IMR-90 (cell line): ENCODE results near the gene CYB5D1. TPM values are rescaled to one million over a fixed set of nuclear protein-coding genes. Genes with fewer than 3 reads are reported as not detected.
A peak's percentile ranks its signal among the peaks of the same experiment; 100 is the strongest.

Experiments used
- ATAC-seq: fragments of 200-7000 bp; cut with Tn5 transposase; 2 replicates; pipeline ENCODE4 v1.9.1; 2020; ENCODE audit warnings: low read depth, mild to moderate bottlenecking, moderate library complexity
- BruUV-seq: library from RNA; stranded (reverse); fragments of 400-500 nt; replicated peaks from 2 replicates; lab custom pipeline; 2021; lab: Mats Ljungman, UMichigan
- CTCF ChIA-PET: fragments of 300-600 bp; formaldehyde crosslinking; extraction: SDS; loops from one replicate; lab custom pipeline; 2021; ENCODE audit warnings: antibody characterized with exemption; lab: Yijun Ruan, JAX
- POLR2A ChIA-PET: fragments of 300-600 bp; sonication (Branson Sonifier 250); formaldehyde crosslinking; loops from one replicate; lab custom pipeline; 2022; ENCODE audit warnings: antibody characterized with exemption; ENCODE audit not compliant: unreplicated experiment; lab: Charles Lee
- DNase-seq: peaks from one replicate; pipeline ENCODE4 v3.0.0; 2013
- H2AFZ ChIP-seq: replicated peaks from 2 replicates; pipeline ENCODE3; 2013; ENCODE audit warnings: low read length, mild to moderate bottlenecking; ENCODE audit not compliant: poor library complexity
- H2AK5ac ChIP-seq: 2 replicates; pipeline ENCODE4 v1.6.1; 2013; ENCODE audit warnings: low read depth, low read length, inconsistent platforms
- H2AK9ac ChIP-seq: replicated peaks from 2 replicates; pipeline ENCODE3; 2013; ENCODE audit warnings: mild to moderate bottlenecking, low read depth, low read length, moderate library complexity; ENCODE audit not compliant: poor library complexity
- H2BK120ac ChIP-seq: 2 replicates; pipeline ENCODE4 v1.6.1; 2013; ENCODE audit warnings: low read depth, low read length, inconsistent platforms
- H2BK15ac ChIP-seq: 3 replicates; pipeline ENCODE4 v1.6.1; 2013; ENCODE audit warnings: low read depth, low read length, inconsistent platforms
- H2BK20ac ChIP-seq: 2 replicates; pipeline ENCODE4 v1.6.1; 2013; ENCODE audit warnings: low read depth, mild to moderate bottlenecking, inconsistent platforms, low read length, moderate library complexity
- H2BK5ac ChIP-seq: 2 replicates; pipeline ENCODE4 v1.6.1; 2013; ENCODE audit warnings: mild to moderate bottlenecking, low read depth, low read length, inconsistent platforms; ENCODE audit not compliant: poor library complexity, severe bottlenecking
- H3K14ac ChIP-seq: replicated peaks from 2 replicates; pipeline ENCODE4 v1.6.1; 2013; ENCODE audit warnings: low read depth, low read length, inconsistent platforms
- H3K18ac ChIP-seq: 2 replicates; pipeline ENCODE4 v1.6.1; 2013; ENCODE audit warnings: low read depth, low read length, control low read depth
- H3K23ac ChIP-seq: 2 replicates; pipeline ENCODE4 v1.6.1; 2013; ENCODE audit warnings: low read depth, low read length, inconsistent platforms
- H3K27ac ChIP-seq: 2 replicates; pipeline ENCODE4 v1.5.1; 2013; ENCODE audit warnings: mild to moderate bottlenecking, control low read depth, low read length; ENCODE audit not compliant: insufficient read depth
- H3K27me3 ChIP-seq: 2 replicates; pipeline ENCODE4 v1.6.1; 2013; ENCODE audit warnings: low read length; ENCODE audit not compliant: control insufficient read depth, insufficient read depth
- H3K36me3 ChIP-seq: 2 replicates; pipeline ENCODE4 v1.6.1; 2013; ENCODE audit warnings: low read length, mixed read lengths; ENCODE audit not compliant: control insufficient read depth, insufficient read depth
- H3K4ac ChIP-seq: 2 replicates; pipeline ENCODE4 v1.6.1; 2013; ENCODE audit warnings: low read depth, low read length, inconsistent platforms
- H3K4me1 ChIP-seq: 2 replicates; pipeline ENCODE4 v1.6.1; 2013; ENCODE audit warnings: low read length, mixed read lengths; ENCODE audit not compliant: control insufficient read depth, insufficient read depth
- H3K4me2 ChIP-seq: 2 replicates; pipeline ENCODE4 v1.6.1; 2013; ENCODE audit warnings: low read depth, mild to moderate bottlenecking, control low read depth, low read length, moderate library complexity
- H3K4me3 ChIP-seq: 2 replicates; pipeline ENCODE4 v1.5.1; 2013; ENCODE audit warnings: low read depth, mild to moderate bottlenecking, control low read depth, low read length, moderate library complexity; ENCODE audit not compliant: insufficient read depth
- H3K56ac ChIP-seq: 2 replicates; pipeline ENCODE4 v1.6.1; 2013; ENCODE audit warnings: low read length, inconsistent platforms; ENCODE audit not compliant: insufficient read depth; ENCODE audit errors: extremely low read depth
- H3K79me1 ChIP-seq, 2 experiments: 2 replicates each; pipeline ENCODE4 v1.6.1; 2013; ENCODE audit warnings: low read length in 2 of 2, inconsistent platforms in 1 of 2, low read depth in 1 of 2
- H3K9ac ChIP-seq: 2 replicates; pipeline ENCODE4 v1.6.1; 2013; ENCODE audit warnings: low read depth, low read length, control low read depth
- H3K9me1 ChIP-seq: 2 replicates; pipeline ENCODE4 v1.6.1; 2013; ENCODE audit warnings: low read length, inconsistent platforms; ENCODE audit not compliant: insufficient read depth
- H3K9me3 ChIP-seq: 2 replicates; pipeline ENCODE4 v1.6.1; 2013; ENCODE audit warnings: low read length; ENCODE audit not compliant: control insufficient read depth, insufficient read depth
- H4K20me1 ChIP-seq: 2 replicates; pipeline ENCODE4 v1.6.1; 2013; ENCODE audit warnings: low read length, inconsistent platforms; ENCODE audit not compliant: insufficient read depth
- H4K5ac ChIP-seq: 2 replicates; pipeline ENCODE4 v1.6.1; 2013; ENCODE audit warnings: mild to moderate bottlenecking, low read depth, low read length, control low read depth
- H4K8ac ChIP-seq, 2 experiments: 2 replicates each; pipeline ENCODE4 v1.6.1; 2013; ENCODE audit warnings: low read depth in 2 of 2, low read length in 2 of 2, control low read depth in 1 of 2, inconsistent platforms in 1 of 2
- H4K91ac ChIP-seq: 2 replicates; pipeline ENCODE4 v1.6.1; 2013; ENCODE audit warnings: low read depth, low read length, inconsistent platforms; ENCODE audit not compliant: insufficient read depth
- BHLHE40 ChIP-seq: fragments of 150-350 bp; IDR thresholded peaks from 2 replicates; pipeline ENCODE4 v1.6.1; 2016; ENCODE audit warnings: mild to moderate bottlenecking, low read depth, low read length
- CEBPB ChIP-seq: IDR thresholded peaks from 2 replicates; pipeline ENCODE4 v1.6.1; 2012; ENCODE audit warnings: low read depth, low read length, improper control_type of control experiment
- CHD1 ChIP-seq: IDR thresholded peaks from 2 replicates; pipeline ENCODE4 v1.6.1; 2012; ENCODE audit warnings: low read depth, low read length, improper control_type of control experiment
- NFE2L2 ChIP-seq: fragments of 150-350 bp; IDR thresholded peaks from 2 replicates; pipeline ENCODE4 v1.6.1; 2016; ENCODE audit warnings: low read depth, mild to moderate bottlenecking, low read length
- POLR2A ChIP-seq: IDR thresholded peaks from 2 replicates; pipeline ENCODE4 v1.6.1; 2012; ENCODE audit warnings: mild to moderate bottlenecking, low read depth, low read length
- RAD21 ChIP-seq: IDR thresholded peaks from 2 replicates; pipeline ENCODE4 v1.6.1; 2012; ENCODE audit warnings: low read length, improper control_type of control experiment
- SMC3 ChIP-seq: fragments of 150-350 bp; IDR thresholded peaks from 2 replicates; pipeline ENCODE4 v1.6.1; 2016; ENCODE audit warnings: low read depth, mild to moderate bottlenecking, antibody characterized with exemption, low read length, moderate library complexity
- USF2 ChIP-seq: fragments of 150-350 bp; IDR thresholded peaks from 2 replicates; pipeline ENCODE4 v1.6.1; 2017; ENCODE audit warnings: mild to moderate bottlenecking, antibody characterized with exemption, low read length, low read depth
- WGBS, 2 experiments: methylation state at CpG; one replicate each; pipeline versions ENCODE4 v1.1.5 to v1.1.7; 2013; ENCODE audit warnings: missing lambda C conversion rate in 2 of 2; ENCODE audit not compliant: insufficient read length in 1 of 2; ENCODE audit errors: extremely low coverage in 2 of 2; 5-methylcytosine and 5-hydroxymethylcytosine counted together
- dilution Hi-C: fragments of 300-500 bp; cut with HindIII; formaldehyde crosslinking; loops from one replicate; pipeline ENCODE4 v1.14.3; 2018; ENCODE audit warnings: low sequenced_read_pairs; ENCODE audit not compliant: unreplicated experiment
- in situ Hi-C: fragments of 300-500 bp; cut with MboI; formaldehyde crosslinking; loops from 3 replicates; pipeline ENCODE4 v1.14.3; 2019; ENCODE audit warnings: low sequenced_read_pairs, inconsistent platforms, mixed read lengths
- intact Hi-C: fragments of 100-400 bp; cut with micrococcal nuclease; formaldehyde crosslinking; loops from 2 replicates; pipeline ENCODE4 v1.10.0; 2022
- polyA plus RNA-seq, 3 experiments: library from polyadenylated mRNA; depleted of rRNA; stranded (reverse); fragments of >200 nt; gene quantifications; 2 replicates each; pipeline ENCODE4 v1.2.3, GENCODE V29; 2012; ENCODE audit warnings: low replicate concordance in 1 of 3
- total RNA-seq: library from RNA; depleted of rRNA; stranded (reverse); fragments of >200 nt; gene quantifications from 2 replicates; pipeline ENCODE4 v1.2.3, GENCODE V29; 2012
- TF ChIP-seq, protein P1 (sequence below): conservative IDR thresholded peaks from 2 replicates; pipeline ENCODE4 v1.5.1; 2012; ENCODE audit warnings: mild to moderate bottlenecking, low read depth, low read length, improper control_type of control experiment

CYB5D1 gene
- total and polyA plus RNA-seq, 2 of the 4 experiments (the other 2 are of a cell fraction) = 8.8 to 10.8 TPM

- TF ChIP-seq, protein P1, sequence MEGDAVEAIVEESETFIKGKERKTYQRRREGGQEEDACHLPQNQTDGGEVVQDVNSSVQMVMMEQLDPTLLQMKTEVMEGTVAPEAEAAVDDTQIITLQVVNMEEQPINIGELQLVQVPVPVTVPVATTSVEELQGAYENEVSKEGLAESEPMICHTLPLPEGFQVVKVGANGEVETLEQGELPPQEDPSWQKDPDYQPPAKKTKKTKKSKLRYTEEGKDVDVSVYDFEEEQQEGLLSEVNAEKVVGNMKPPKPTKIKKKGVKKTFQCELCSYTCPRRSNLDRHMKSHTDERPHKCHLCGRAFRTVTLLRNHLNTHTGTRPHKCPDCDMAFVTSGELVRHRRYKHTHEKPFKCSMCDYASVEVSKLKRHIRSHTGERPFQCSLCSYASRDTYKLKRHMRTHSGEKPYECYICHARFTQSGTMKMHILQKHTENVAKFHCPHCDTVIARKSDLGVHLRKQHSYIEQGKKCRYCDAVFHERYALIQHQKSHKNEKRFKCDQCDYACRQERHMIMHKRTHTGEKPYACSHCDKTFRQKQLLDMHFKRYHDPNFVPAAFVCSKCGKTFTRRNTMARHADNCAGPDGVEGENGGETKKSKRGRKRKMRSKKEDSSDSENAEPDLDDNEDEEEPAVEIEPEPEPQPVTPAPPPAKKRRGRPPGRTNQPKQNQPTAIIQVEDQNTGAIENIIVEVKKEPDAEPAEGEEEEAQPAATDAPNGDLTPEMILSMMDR = peak; percentile 95
- TF ChIP-seq POLR2A = peak; percentile 62
Measured at GRCh38 chr17:7851438-7852261, 6.2 kb upstream of the CYB5D1 start (continued).

GRCh38 chr17:7852262-7852670 lies 5.5 kb upstream of the CYB5D1 start:
- Histone ChIP-seq H3K79me1 (peaks cover 14 to 40% of the 10 kb centered on the region in 2 experiments), H4K8ac (no peak overlapping the region; a peak in 1 of 4 replicates), H2BK20ac (no peak overlapping the region), H3K18ac (no peak overlapping the region), H2BK15ac (no peak overlapping the region), H2AK5ac (0 out of 2 replicates have a peak overlapping the region, but pooled peaks have one; percentile 18), H3K4me1 (peaks cover 15% of the 10 kb centered on the region), H3K4me2 (no peak overlapping the region), H3K23ac (no peak overlapping the region), H4K20me1 (peaks cover 27% of the 10 kb centered on the region), H3K36me3 (peaks cover 55% of the 10 kb centered on the region), H3K27ac (no peak overlapping the region), H2AK9ac (peak overlapping the region; percentile 85), H3K9ac (no peak overlapping the region), H3K9me3 (no peaks in the 10 kb centered on the region), H4K5ac (no peak overlapping the region), H3K4me3 (no peak overlapping the region), H3K4ac (no peak overlapping the region), H3K27me3 (no peaks in the 10 kb centered on the region), H4K91ac (no peak overlapping the region; the same call in 1 of the 2 replicates), H3K56ac (no peak overlapping the region), H3K14ac (no peak overlapping the region), H2AFZ (peak overlapping the region; percentile 84), H2BK120ac (no peak overlapping the region), H2BK5ac (no peak overlapping the region), H3K9me1 (no peaks in the 10 kb centered on the region)
- POLR2A ChIA-PET = no interaction called here
- dilution Hi-C loops (no loop called here), intact Hi-C loops (no loop called here), in situ Hi-C loops (no loop called here)
- WGBS, 2 experiments = 91% methylated on average over 16 of the region's 20 CpGs; no CpG with 5 or more reads in 1 of the 2 experiments
- BruUV-seq = no TSS peak
- DNase-seq (no peak), ATAC-seq (no peak)
- CTCF ChIA-PET = no interaction called here
- TF ChIP-seq CEBPB (no peak), NFE2L2 (no peak), RAD21 (no peak), USF2 (no peak), SMC3 (no peak), CHD1 (no peak), BHLHE40 (no peak)
- TF ChIP-seq, protein P1 = no peak
